ENCODE measurements around the gene KRT28. TPM values are rescaled to one million over a fixed set of nuclear protein-coding genes. Genes with fewer than 3 reads are reported as not detected.
A peak's percentile ranks its signal among the peaks of the same experiment; 100 is the strongest.

KRT28 gene
- total and polyA plus RNA-seq, 2 of the 13 experiments (the other 11 are each of a cell fraction or from before 2014, with no cell fraction given), result not detected

DNA sequence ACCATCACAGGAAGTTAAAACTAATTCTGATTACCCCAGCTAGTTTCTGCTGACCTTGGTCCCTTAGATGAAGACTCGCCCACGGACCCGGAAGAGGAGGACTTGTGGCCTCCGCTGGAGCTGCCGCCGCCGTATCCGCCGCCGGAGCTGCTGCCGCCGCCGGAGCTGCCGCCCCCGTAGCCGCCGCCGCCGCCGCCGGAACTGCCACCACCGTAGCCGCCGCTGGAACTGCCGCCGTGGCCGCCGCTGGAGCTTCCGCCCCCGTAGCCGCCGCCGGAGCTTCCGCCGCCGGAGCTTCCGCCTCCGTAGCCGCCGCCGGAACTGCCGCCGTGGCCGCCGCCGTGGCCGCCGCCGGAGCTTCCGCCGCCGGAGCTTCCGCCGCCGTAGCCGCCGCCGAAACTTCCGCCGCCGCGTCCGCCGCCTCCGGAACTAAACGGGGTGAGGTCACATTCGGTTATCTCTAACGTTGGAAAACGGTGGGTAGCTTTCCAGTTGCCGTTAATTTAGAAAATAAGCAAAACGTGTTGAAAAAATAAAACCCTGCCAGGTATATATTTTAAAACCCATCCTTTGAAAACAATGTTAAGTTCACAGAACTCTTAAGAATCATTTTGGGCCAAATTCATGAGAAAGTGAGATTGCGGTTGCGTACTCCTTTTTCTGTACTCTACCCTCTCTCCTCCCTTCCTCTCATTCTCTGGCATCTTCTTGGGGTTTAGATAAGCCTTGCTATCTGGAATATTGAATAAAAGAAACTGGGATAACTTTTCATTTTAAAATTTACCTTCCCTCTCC lies 19.2 kb upstream of the KRT28 start (continued):
- TF ChIP-seq, protein P1, sequence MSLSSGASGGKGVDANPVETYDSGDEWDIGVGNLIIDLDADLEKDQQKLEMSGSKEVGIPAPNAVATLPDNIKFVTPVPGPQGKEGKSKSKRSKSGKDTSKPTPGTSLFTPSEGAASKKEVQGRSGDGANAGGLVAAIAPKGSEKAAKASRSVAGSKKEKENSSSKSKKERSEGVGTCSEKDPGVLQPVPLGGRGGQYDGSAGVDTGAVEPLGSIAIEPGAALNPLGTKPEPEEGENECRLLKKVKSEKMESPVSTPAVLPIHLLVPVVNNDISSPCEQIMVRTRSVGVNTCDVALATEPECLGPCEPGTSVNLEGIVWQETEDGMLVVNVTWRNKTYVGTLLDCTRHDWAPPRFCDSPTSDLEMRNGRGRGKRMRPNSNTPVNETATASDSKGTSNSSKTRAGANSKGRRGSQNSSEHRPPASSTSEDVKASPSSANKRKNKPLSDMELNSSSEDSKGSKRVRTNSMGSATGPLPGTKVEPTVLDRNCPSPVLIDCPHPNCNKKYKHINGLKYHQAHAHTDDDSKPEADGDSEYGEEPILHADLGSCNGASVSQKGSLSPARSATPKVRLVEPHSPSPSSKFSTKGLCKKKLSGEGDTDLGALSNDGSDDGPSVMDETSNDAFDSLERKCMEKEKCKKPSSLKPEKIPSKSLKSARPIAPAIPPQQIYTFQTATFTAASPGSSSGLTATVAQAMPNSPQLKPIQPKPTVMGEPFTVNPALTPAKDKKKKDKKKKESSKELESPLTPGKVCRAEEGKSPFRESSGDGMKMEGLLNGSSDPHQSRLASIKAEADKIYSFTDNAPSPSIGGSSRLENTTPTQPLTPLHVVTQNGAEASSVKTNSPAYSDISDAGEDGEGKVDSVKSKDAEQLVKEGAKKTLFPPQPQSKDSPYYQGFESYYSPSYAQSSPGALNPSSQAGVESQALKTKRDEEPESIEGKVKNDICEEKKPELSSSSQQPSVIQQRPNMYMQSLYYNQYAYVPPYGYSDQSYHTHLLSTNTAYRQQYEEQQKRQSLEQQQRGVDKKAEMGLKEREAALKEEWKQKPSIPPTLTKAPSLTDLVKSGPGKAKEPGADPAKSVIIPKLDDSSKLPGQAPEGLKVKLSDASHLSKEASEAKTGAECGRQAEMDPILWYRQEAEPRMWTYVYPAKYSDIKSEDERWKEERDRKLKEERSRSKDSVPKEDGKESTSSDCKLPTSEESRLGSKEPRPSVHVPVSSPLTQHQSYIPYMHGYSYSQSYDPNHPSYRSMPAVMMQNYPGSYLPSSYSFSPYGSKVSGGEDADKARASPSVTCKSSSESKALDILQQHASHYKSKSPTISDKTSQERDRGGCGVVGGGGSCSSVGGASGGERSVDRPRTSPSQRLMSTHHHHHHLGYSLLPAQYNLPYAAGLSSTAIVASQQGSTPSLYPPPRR (CRISPR knock-in tag; IDR thresholded peaks at IDR 0.05; ENCODE audit: borderline replicate concordance), result no peak
- no peak for TF ChIP-seq SP5 (CRISPR knock-in tag; IDR thresholded peaks at IDR 0.05; ENCODE audit: borderline replicate concordance, low read depth)
- TF ChIP-seq ZBTB38 (CRISPR knock-in tag; IDR thresholded peaks at IDR 0.05), result peak; percentile 37; the same call in 1 of the 2 replicates
- 0 out of 2 replicates have a peak, but pooled peaks have one; percentile 36 for TF ChIP-seq ZNF430 (CRISPR knock-in tag; IDR thresholded peaks at IDR 0.05)
- 0 out of 2 replicates have a peak, but pooled peaks have one; percentile 9 for TF ChIP-seq HNF4G (IDR thresholded peaks at IDR 0.05; ENCODE audit: borderline replicate concordance, low read depth, low read length)
- TF ChIP-seq HNF4G (CRISPR knock-in tag; IDR thresholded peaks at IDR 0.05; ENCODE audit: borderline replicate concordance, low read depth), result no peak
- 0 out of 2 replicates have a peak, but pooled peaks have one; percentile 21 for TF ChIP-seq THRA (CRISPR knock-in tag; IDR thresholded peaks at IDR 0.05; ENCODE audit: borderline replicate concordance)
- TF ChIP-seq ZBTB34 (CRISPR knock-in tag; IDR thresholded peaks at IDR 0.05), result no peak
- no peak; the same call in 1 of the 2 replicates for TF ChIP-seq SP2 (CRISPR knock-in tag; IDR thresholded peaks at IDR 0.05)
- peak; percentile 69 for TF ChIP-seq ELF1 (CRISPR knock-in tag; IDR thresholded peaks at IDR 0.05)
- TF ChIP-seq CENPT (CRISPR knock-in tag; IDR thresholded peaks at IDR 0.05; ENCODE audit: low read depth), result 0 out of 2 replicates have a peak, but pooled peaks have one; percentile 56
- peak; percentile 70 for TF ChIP-seq SALL1 (CRISPR knock-in tag; IDR thresholded peaks at IDR 0.05)
- no peak for TF ChIP-seq ZSCAN30 (CRISPR knock-in tag; IDR thresholded peaks at IDR 0.05)
- peak; percentile 75; the same call in 1 of the 2 replicates for TF ChIP-seq ZNF451 (CRISPR knock-in tag; IDR thresholded peaks at IDR 0.05)
